Measurements from ENCODE around the gene COPS7A. TPM values are rescaled to one million over a fixed set of nuclear protein-coding genes. Genes with fewer than 3 reads are reported as not detected.
A peak's percentile ranks its signal among the peaks of the same experiment; 100 is the strongest.

The COPS7A gene
- total and polyA plus RNA-seq, 9 of the 15 experiments (the other 6 are each of a cell fraction or from before 2014, with no cell fraction given), result 12.7 to 36.0 (median 24.3) TPM

DNA sequence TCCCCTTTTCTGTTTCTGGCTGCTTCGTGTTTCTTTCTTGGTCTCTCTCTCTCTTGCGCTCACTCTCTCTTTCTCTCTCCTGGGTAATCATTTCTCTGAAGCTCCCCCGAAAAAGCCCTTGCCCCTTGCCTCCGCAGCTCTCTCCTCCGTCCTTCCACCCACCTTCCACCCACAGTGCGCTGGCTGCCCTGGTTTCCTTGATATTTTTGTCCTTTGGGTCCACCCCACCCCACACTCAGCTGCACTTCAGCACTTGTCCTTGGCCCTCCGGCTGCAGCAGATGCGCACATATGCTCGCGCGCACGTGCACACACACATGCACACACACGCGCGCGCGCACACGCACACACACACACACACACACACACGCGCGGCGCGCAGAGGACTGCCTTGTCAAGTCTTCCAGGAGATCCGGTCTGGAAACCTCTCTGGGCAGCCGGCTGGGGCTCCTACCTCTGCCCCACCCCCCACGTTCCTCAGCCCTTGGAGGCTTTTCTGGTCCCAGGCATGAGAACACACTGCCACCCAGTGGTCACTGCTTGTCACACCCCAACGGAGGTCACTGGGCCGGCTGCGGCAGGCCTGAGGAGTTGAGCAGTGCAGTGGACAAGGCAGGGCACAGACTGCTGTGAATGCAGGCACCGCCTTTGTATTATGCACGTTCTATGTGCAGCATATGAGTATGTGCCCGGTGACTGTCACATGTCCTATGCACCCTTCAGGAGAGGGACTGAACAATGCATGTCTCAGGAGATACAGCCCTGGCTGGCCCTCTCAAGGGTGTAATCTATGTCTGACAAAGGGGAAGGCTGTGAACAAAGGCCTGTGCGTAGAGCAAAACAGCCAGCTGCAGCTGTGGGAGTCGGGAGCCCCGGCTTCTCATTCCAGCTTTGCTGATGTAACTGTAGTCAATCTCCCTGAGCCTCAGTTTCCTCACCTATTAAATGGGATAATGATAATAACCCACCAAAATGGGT, 55.0 kb downstream of the COPS7A start (continued):
- peak; percentile 61 for TF ChIP-seq NCOR1 (IDR thresholded peaks at IDR 0.05)
- TF ChIP-seq ZNF143 (CRISPR knock-in tag; IDR thresholded peaks at IDR 0.05), result 0 out of 2 replicates have a peak, but pooled peaks have one; percentile 33
- TF ChIP-seq ZNF77 (CRISPR knock-in tag; IDR thresholded peaks at IDR 0.05), result no peak
- TF ChIP-seq RUNX1 (IDR thresholded peaks at IDR 0.05; ENCODE audit: low read depth), result no peak
- TF ChIP-seq NR2F6 (CRISPR knock-in tag; IDR thresholded peaks at IDR 0.05), result no peak
- TF ChIP-seq, protein P1, sequence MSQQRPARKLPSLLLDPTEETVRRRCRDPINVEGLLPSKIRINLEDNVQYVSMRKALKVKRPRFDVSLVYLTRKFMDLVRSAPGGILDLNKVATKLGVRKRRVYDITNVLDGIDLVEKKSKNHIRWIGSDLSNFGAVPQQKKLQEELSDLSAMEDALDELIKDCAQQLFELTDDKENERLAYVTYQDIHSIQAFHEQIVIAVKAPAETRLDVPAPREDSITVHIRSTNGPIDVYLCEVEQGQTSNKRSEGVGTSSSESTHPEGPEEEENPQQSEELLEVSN (IDR thresholded peaks at IDR 0.05; ENCODE audit: borderline replicate concordance in 1 of 2, extremely low read depth in 1 of 2, insufficient read depth in 1 of 2, insufficient read length in 1 of 2, low read depth in 1 of 2, low read length in 1 of 2, poor library complexity in 1 of 2, severe bottlenecking in 1 of 2), result peak; percentile 42 to 43
- no peak for TF ChIP-seq MCM2 (IDR thresholded peaks at IDR 0.05; ENCODE audit: low read depth)
- TF ChIP-seq, protein P2, sequence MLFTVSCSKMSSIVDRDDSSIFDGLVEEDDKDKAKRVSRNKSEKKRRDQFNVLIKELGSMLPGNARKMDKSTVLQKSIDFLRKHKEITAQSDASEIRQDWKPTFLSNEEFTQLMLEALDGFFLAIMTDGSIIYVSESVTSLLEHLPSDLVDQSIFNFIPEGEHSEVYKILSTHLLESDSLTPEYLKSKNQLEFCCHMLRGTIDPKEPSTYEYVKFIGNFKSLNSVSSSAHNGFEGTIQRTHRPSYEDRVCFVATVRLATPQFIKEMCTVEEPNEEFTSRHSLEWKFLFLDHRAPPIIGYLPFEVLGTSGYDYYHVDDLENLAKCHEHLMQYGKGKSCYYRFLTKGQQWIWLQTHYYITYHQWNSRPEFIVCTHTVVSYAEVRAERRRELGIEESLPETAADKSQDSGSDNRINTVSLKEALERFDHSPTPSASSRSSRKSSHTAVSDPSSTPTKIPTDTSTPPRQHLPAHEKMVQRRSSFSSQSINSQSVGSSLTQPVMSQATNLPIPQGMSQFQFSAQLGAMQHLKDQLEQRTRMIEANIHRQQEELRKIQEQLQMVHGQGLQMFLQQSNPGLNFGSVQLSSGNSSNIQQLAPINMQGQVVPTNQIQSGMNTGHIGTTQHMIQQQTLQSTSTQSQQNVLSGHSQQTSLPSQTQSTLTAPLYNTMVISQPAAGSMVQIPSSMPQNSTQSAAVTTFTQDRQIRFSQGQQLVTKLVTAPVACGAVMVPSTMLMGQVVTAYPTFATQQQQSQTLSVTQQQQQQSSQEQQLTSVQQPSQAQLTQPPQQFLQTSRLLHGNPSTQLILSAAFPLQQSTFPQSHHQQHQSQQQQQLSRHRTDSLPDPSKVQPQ (CRISPR knock-in tag; IDR thresholded peaks at IDR 0.05; ENCODE audit: borderline replicate concordance), result peak; percentile 71; the same call in 1 of the 2 replicates
- TF ChIP-seq PTRF (tag; IDR thresholded peaks at IDR 0.05), result no peak
- no peak for TF ChIP-seq POLR3A (IDR thresholded peaks at IDR 0.05; ENCODE audit: borderline replicate concordance, extremely low read depth, insufficient read depth, insufficient read length)
- TF ChIP-seq, protein P3, sequence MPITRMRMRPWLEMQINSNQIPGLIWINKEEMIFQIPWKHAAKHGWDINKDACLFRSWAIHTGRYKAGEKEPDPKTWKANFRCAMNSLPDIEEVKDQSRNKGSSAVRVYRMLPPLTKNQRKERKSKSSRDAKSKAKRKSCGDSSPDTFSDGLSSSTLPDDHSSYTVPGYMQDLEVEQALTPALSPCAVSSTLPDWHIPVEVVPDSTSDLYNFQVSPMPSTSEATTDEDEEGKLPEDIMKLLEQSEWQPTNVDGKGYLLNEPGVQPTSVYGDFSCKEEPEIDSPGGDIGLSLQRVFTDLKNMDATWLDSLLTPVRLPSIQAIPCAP (CRISPR knock-in tag; IDR thresholded peaks at IDR 0.05; ENCODE audit: borderline replicate concordance), result no peak
- TF ChIP-seq ZFP36 (IDR thresholded peaks at IDR 0.05; ENCODE audit: low read depth, low read length, partially characterized antibody), result no peak
- TF ChIP-seq, protein P4, sequence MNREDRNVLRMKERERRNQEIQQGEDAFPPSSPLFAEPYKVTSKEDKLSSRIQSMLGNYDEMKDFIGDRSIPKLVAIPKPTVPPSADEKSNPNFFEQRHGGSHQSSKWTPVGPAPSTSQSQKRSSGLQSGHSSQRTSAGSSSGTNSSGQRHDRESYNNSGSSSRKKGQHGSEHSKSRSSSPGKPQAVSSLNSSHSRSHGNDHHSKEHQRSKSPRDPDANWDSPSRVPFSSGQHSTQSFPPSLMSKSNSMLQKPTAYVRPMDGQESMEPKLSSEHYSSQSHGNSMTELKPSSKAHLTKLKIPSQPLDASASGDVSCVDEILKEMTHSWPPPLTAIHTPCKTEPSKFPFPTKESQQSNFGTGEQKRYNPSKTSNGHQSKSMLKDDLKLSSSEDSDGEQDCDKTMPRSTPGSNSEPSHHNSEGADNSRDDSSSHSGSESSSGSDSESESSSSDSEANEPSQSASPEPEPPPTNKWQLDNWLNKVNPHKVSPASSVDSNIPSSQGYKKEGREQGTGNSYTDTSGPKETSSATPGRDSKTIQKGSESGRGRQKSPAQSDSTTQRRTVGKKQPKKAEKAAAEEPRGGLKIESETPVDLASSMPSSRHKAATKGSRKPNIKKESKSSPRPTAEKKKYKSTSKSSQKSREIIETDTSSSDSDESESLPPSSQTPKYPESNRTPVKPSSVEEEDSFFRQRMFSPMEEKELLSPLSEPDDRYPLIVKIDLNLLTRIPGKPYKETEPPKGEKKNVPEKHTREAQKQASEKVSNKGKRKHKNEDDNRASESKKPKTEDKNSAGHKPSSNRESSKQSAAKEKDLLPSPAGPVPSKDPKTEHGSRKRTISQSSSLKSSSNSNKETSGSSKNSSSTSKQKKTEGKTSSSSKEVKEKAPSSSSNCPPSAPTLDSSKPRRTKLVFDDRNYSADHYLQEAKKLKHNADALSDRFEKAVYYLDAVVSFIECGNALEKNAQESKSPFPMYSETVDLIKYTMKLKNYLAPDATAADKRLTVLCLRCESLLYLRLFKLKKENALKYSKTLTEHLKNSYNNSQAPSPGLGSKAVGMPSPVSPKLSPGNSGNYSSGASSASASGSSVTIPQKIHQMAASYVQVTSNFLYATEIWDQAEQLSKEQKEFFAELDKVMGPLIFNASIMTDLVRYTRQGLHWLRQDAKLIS (CRISPR knock-in tag; IDR thresholded peaks at IDR 0.05), result no peak
- TF ChIP-seq CHD1 (IDR thresholded peaks at IDR 0.05; ENCODE audit: low read length), result no peak
- TF ChIP-seq TOE1 (IDR thresholded peaks at IDR 0.05; ENCODE audit: borderline replicate concordance), result peak; percentile 55; the same call in 1 of the 2 replicates
- no peak; the same call in 1 of the 2 replicates for TF ChIP-seq TOE1 (CRISPR knock-in tag; IDR thresholded peaks at IDR 0.05; ENCODE audit: borderline replicate concordance, low read depth)
- TF ChIP-seq ESRRA (IDR thresholded peaks at IDR 0.05; ENCODE audit: borderline replicate concordance, low read depth), result no peak; the same call in 1 of the 2 replicates
- TF ChIP-seq ZNF253 (CRISPR knock-in tag; conservative IDR thresholded peaks at IDR 0.05), result no peak

All from K562 (cell line).